ENCODE data around the gene FOXP1. TPM values are rescaled to one million over a fixed set of nuclear protein-coding genes. Genes with fewer than 3 reads are reported as not detected.

Gene FOXP1
- total RNA-seq, 1 donor from 2014 or later = 71.3 TPM

- no peak for DNase-seq (ENCODE audit: low spot score)
- Mint-ChIP-seq H3K27me3 (ENCODE audit: unreplicated experiment) (peaks cover 3% of the 10 kb centered on the region), H3K4me1 (ENCODE audit: unreplicated experiment) (no peaks in the 10 kb centered on the region), H3K27ac (ENCODE audit: unreplicated experiment) (no peak overlapping the region), H3K4me3 (ENCODE audit: unreplicated experiment) (no peak overlapping the region), H3K36me3 (ENCODE audit: low read depth, unreplicated experiment) (peaks cover 6% of the 10 kb centered on the region), H3K9me3 (ENCODE audit: unreplicated experiment) (peaks cover 6% of the 10 kb centered on the region)
- TF ChIP-seq CTCF (IDR thresholded peaks at IDR 0.05; ENCODE audit: unreplicated experiment) = no peak
These were observed 106.6 kb downstream of the FOXP1 start for GRCh38 chr3:71476950-71477349.

- peaks cover 6% of the 10 kb centered on the region for H3K4me1 Mint-ChIP-seq (ENCODE audit: unreplicated experiment)
- no peaks in the 10 kb centered on the region for H3K9me3 Mint-ChIP-seq (ENCODE audit: unreplicated experiment)
- no peaks in the 10 kb centered on the region for H3K36me3 Mint-ChIP-seq (ENCODE audit: low read depth, unreplicated experiment)
- no peaks in the 10 kb centered on the region for H3K27me3 Mint-ChIP-seq (ENCODE audit: unreplicated experiment)
- peak overlapping the region; percentile 4 for H3K27ac Mint-ChIP-seq (ENCODE audit: unreplicated experiment)
- no peak for DNase-seq (ENCODE audit: low spot score)
- no peak for TF ChIP-seq CTCF (IDR thresholded peaks at IDR 0.05; ENCODE audit: unreplicated experiment)
- no peak overlapping the region for H3K4me3 Mint-ChIP-seq (ENCODE audit: unreplicated experiment)
These were observed 114.4 kb downstream of the FOXP1 start for GRCh38 chr3:71469138-71469435.

- Mint-ChIP-seq H3K27me3 (ENCODE audit: unreplicated experiment) (no peaks in the 10 kb centered on the region), H3K9me3 (ENCODE audit: unreplicated experiment) (no peaks in the 10 kb centered on the region), H3K27ac (ENCODE audit: unreplicated experiment) (peak overlapping the region; percentile 4), H3K36me3 (ENCODE audit: low read depth, unreplicated experiment) (no peaks in the 10 kb centered on the region), H3K4me1 (ENCODE audit: unreplicated experiment) (peaks cover 6% of the 10 kb centered on the region), H3K4me3 (ENCODE audit: unreplicated experiment) (no peak overlapping the region)
- no peak for TF ChIP-seq CTCF (IDR thresholded peaks at IDR 0.05; ENCODE audit: unreplicated experiment)
- no peak for DNase-seq (ENCODE audit: low spot score)
These were observed 115.0 kb downstream of the FOXP1 start for GRCh38 chr3:71468311-71469137.

GRCh38 chr3:71466483-71466882 lies 117.0 kb downstream of the FOXP1 start:
- Mint-ChIP-seq H3K27ac (ENCODE audit: unreplicated experiment) (no peak overlapping the region), H3K36me3 (ENCODE audit: low read depth, unreplicated experiment) (no peaks in the 10 kb centered on the region), H3K9me3 (ENCODE audit: unreplicated experiment) (no peaks in the 10 kb centered on the region), H3K27me3 (ENCODE audit: unreplicated experiment) (no peaks in the 10 kb centered on the region), H3K4me3 (ENCODE audit: unreplicated experiment) (no peak overlapping the region), H3K4me1 (ENCODE audit: unreplicated experiment) (peaks cover 11% of the 10 kb centered on the region)
- TF ChIP-seq CTCF (IDR thresholded peaks at IDR 0.05; ENCODE audit: unreplicated experiment) = no peak
- DNase-seq (ENCODE audit: low spot score) = no peak

- Mint-ChIP-seq H3K4me1 (ENCODE audit: unreplicated experiment) (peaks cover 11% of the 10 kb centered on the region), H3K27ac (ENCODE audit: unreplicated experiment) (no peak overlapping the region)
These were observed 118.0 kb downstream of the FOXP1 start for GRCh38 chr3:71465371-71466036.

More at GRCh38 chr3:71465371-71466036, 118.0 kb downstream of the FOXP1 start:
- H3K36me3 Mint-ChIP-seq (ENCODE audit: low read depth, unreplicated experiment) = no peaks in the 10 kb centered on the region
- no peak overlapping the region for H3K4me3 Mint-ChIP-seq (ENCODE audit: unreplicated experiment)
- H3K9me3 Mint-ChIP-seq (ENCODE audit: unreplicated experiment) = no peaks in the 10 kb centered on the region
- H3K27me3 Mint-ChIP-seq (ENCODE audit: unreplicated experiment) = no peaks in the 10 kb centered on the region
- DNase-seq (ENCODE audit: low spot score) = no peak
- no peak for TF ChIP-seq CTCF (IDR thresholded peaks at IDR 0.05; ENCODE audit: unreplicated experiment)
